WTC11 (cell line): ENCODE measurements around the gene NUP85. TPM values are rescaled to one million over a fixed set of nuclear protein-coding genes. Genes with fewer than 3 reads are reported as not detected.
A peak's percentile ranks its signal among the peaks of the same experiment; 100 is the strongest.

Experiments
- ATAC-seq: fragments of 200-7000 bp; cut with Tn5 transposase; 2 replicates; pipeline ENCODE4 v1.10.0; 2021; ENCODE audit warnings: mild to moderate bottlenecking, moderate library complexity
- CTCF ChIA-PET: fragments of 300-600 bp; sonication (Branson Sonifier 250); formaldehyde crosslinking; loops from one replicate; lab custom pipeline; 2021; ENCODE audit warnings: antibody characterized with exemption; lab: Charles Lee
- POLR2A ChIA-PET: fragments of 350-600 bp; sonication (Branson Sonifier 250); formaldehyde crosslinking; loops from one replicate; lab custom pipeline; 2021; ENCODE audit warnings: antibody characterized with exemption; lab: Charles Lee
- DNase-seq: peaks from one replicate; pipeline ENCODE4 v3.0.0; 2021; ENCODE audit warnings: low spot score
- H3K27ac Mint-ChIP-seq: 2 replicates; pipeline ENCODE4 v1.8.0; 2021; ENCODE audit warnings: mixed read lengths
- H3K27me3 Mint-ChIP-seq: 2 replicates; pipeline ENCODE4 v1.8.0; 2021; ENCODE audit warnings: low read depth, mild to moderate bottlenecking, moderate library complexity, mixed read lengths
- H3K36me3 Mint-ChIP-seq: 2 replicates; pipeline ENCODE4 v1.8.0; 2021; ENCODE audit warnings: mixed read lengths
- H3K4me1 Mint-ChIP-seq: 2 replicates; pipeline ENCODE4 v1.8.0; 2022; ENCODE audit warnings: mixed read lengths
- H3K4me3 Mint-ChIP-seq: 2 replicates; pipeline ENCODE4 v1.8.0; 2021; ENCODE audit warnings: mild to moderate bottlenecking, moderate library complexity, mixed read lengths
- H3K9me3 Mint-ChIP-seq: 2 replicates; pipeline ENCODE4 v1.8.0; 2021; ENCODE audit warnings: mixed read lengths
- CREM ChIP-seq: sonication (generic); formaldehyde crosslinking; IDR thresholded peaks from 2 replicates; pipeline ENCODE4 v1.8.1; 2022; ENCODE audit warnings: mild to moderate bottlenecking, missing genetic modification reagents, moderate library complexity
- ELF4 ChIP-seq: sonication (generic); formaldehyde crosslinking; IDR thresholded peaks from 2 replicates; pipeline ENCODE4 v1.8.1; 2022; ENCODE audit warnings: low read depth, mild to moderate bottlenecking, moderate library complexity, missing genetic modification reagents
- GABPB1 ChIP-seq: sonication (generic); formaldehyde crosslinking; IDR thresholded peaks from 2 replicates; pipeline ENCODE4 v1.8.1; 2023; ENCODE audit warnings: mild to moderate bottlenecking, missing genetic modification reagents
- MXD4 ChIP-seq: fragments of 250-450 bp; sonication (Bioruptor Pico); IDR thresholded peaks from 2 replicates; pipeline ENCODE4 v1.8.0; 2021; ENCODE audit warnings: mild to moderate bottlenecking, moderate library complexity, borderline replicate concordance
- NFE2L1 ChIP-seq: sonication (generic); formaldehyde crosslinking; IDR thresholded peaks from 2 replicates; pipeline ENCODE4 v1.8.1; 2023; ENCODE audit warnings: missing genetic modification reagents
- NR3C1 ChIP-seq: sonication (generic); formaldehyde crosslinking; conservative IDR thresholded peaks from 2 replicates; pipeline ENCODE4 v1.8.1; 2023; ENCODE audit warnings: low read depth, mild to moderate bottlenecking, missing genetic modification reagents
- ZNF121 ChIP-seq: sonication (generic); formaldehyde crosslinking; IDR thresholded peaks from 2 replicates; pipeline ENCODE4 v1.8.0; 2023; ENCODE audit warnings: missing genetic modification reagents
- total RNA-seq: library from RNA; stranded (reverse); gene quantifications from 3 replicates; pipeline ENCODE4 v1.2.3, GENCODE V29; 2021
- TF ChIP-seq, protein P1 (sequence below): sonication (generic); formaldehyde crosslinking; IDR thresholded peaks from 2 replicates; pipeline ENCODE4 v1.8.1; 2022; ENCODE audit warnings: low read depth, missing genetic modification reagents, borderline replicate concordance
- TF ChIP-seq, protein P2 (sequence below): sonication (generic); formaldehyde crosslinking; IDR thresholded peaks from 2 replicates; pipeline ENCODE4 v1.8.0; 2022; ENCODE audit warnings: mild to moderate bottlenecking, missing genetic modification reagents
- TF ChIP-seq, protein P3 (sequence below): fragments of 200-600 bp; IDR thresholded peaks from 2 replicates; pipeline ENCODE4 v1.8.0; 2022; ENCODE audit warnings: antibody characterized with exemption
- TF ChIP-seq, protein P4 (sequence below): fragments of 250-450 bp; sonication (Bioruptor Pico); IDR thresholded peaks from 2 replicates; pipeline ENCODE4 v1.8.0; 2021; ENCODE audit warnings: mild to moderate bottlenecking
- TF ChIP-seq, protein P5 (sequence below): sonication (generic); formaldehyde crosslinking; IDR thresholded peaks from 2 replicates; pipeline ENCODE4 v1.8.0; 2022; ENCODE audit warnings: mild to moderate bottlenecking, missing genetic modification reagents
- TF ChIP-seq, protein P6 (sequence below): sonication (generic); formaldehyde crosslinking; IDR thresholded peaks from 2 replicates; pipeline ENCODE4 v1.8.0; 2022; ENCODE audit warnings: missing genetic modification reagents

The NUP85 gene
- total RNA-seq, 1 experiment from 2014 or later, result 109 TPM

DNA sequence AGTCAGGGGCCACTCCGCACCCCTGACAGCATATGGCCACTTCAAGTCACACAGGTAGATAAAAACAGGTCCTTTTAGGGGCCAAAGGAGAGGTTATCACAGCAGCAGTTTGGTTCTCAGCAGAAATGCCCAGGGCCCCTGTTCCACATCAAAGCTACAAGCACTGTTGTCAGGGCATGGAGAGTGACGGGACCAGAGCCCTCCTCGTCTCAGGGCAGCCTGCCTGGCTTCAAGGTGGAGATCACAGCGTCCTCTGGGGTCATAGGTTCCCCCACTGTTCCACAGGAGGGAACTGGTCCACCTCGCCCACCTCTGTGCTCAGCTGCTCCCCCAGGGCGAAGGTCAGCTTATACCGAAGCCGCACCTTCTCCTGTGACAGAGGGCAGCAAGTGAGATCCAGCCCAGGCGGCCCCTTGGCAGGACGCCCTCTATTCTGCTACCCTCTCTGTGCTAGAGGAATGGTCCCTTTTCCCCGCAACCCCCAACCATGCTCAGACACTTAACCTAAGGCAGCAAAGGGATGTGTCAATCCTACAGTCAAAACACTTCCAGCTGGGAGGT, 32.6 kb downstream of the NUP85 start (continued):
- TF ChIP-seq, protein P1, sequence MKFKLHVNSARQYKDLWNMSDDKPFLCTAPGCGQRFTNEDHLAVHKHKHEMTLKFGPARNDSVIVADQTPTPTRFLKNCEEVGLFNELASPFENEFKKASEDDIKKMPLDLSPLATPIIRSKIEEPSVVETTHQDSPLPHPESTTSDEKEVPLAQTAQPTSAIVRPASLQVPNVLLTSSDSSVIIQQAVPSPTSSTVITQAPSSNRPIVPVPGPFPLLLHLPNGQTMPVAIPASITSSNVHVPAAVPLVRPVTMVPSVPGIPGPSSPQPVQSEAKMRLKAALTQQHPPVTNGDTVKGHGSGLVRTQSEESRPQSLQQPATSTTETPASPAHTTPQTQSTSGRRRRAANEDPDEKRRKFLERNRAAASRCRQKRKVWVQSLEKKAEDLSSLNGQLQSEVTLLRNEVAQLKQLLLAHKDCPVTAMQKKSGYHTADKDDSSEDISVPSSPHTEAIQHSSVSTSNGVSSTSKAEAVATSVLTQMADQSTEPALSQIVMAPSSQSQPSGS (CRISPR knock-in tag), result no peak
- TF ChIP-seq GABPB1 (CRISPR knock-in tag) (no peak), ZNF121 (CRISPR knock-in tag) (no peak), ELF4 (CRISPR knock-in tag) (no peak), CREM (no peak), NFE2L1 (CRISPR knock-in tag) (no peak)
- TF ChIP-seq, protein P2, sequence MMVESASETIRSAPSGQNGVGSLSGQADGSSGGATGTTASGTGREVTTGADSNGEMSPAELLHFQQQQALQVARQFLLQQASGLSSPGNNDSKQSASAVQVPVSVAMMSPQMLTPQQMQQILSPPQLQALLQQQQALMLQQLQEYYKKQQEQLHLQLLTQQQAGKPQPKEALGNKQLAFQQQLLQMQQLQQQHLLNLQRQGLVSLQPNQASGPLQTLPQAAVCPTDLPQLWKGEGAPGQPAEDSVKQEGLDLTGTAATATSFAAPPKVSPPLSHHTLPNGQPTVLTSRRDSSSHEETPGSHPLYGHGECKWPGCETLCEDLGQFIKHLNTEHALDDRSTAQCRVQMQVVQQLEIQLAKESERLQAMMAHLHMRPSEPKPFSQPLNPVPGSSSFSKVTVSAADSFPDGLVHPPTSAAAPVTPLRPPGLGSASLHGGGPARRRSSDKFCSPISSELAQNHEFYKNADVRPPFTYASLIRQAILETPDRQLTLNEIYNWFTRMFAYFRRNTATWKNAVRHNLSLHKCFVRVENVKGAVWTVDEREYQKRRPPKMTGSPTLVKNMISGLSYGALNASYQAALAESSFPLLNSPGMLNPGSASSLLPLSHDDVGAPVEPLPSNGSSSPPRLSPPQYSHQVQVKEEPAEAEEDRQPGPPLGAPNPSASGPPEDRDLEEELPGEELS (CRISPR knock-in tag), result no peak; the same call in 1 of the 2 replicates
- TF ChIP-seq, all 79 proteins: peak for 0

DNA sequence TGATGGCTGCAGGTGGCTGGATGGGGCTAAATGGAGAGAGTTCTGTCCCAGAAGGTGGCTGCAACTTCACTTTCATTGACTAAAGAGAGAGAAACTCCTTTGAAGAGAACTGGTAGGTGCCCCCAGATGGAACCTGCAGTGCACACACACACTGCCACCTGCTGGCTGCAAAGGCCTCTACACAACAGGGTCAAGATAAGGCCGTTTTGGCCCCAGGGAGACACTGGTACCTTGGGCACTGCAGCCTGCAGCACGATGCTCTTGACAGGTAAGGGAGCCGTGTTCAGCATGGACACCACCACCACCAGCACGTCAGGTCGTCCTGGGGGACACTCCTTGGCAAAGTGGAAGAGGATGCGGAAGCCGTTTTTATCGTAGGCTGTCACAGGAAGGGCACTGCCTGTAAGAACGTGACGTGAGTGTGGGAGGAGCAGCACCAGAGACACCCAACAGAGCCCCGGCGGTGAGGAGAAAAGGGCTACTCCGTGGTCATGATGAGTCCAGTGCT, 33.3 kb downstream of the NUP85 start:
- TF ChIP-seq, protein P3, sequence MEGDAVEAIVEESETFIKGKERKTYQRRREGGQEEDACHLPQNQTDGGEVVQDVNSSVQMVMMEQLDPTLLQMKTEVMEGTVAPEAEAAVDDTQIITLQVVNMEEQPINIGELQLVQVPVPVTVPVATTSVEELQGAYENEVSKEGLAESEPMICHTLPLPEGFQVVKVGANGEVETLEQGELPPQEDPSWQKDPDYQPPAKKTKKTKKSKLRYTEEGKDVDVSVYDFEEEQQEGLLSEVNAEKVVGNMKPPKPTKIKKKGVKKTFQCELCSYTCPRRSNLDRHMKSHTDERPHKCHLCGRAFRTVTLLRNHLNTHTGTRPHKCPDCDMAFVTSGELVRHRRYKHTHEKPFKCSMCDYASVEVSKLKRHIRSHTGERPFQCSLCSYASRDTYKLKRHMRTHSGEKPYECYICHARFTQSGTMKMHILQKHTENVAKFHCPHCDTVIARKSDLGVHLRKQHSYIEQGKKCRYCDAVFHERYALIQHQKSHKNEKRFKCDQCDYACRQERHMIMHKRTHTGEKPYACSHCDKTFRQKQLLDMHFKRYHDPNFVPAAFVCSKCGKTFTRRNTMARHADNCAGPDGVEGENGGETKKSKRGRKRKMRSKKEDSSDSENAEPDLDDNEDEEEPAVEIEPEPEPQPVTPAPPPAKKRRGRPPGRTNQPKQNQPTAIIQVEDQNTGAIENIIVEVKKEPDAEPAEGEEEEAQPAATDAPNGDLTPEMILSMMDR, result peak; percentile 66
- TF ChIP-seq NR3C1 (CRISPR knock-in tag) (no peak), MXD4 (CRISPR knock-in tag) (no peak)
- ATAC-seq, result peak; percentile 68
- peak overlapping the region; percentile 99 for H3K27ac Mint-ChIP-seq
- H3K9me3 Mint-ChIP-seq, result no peaks in the 10 kb centered on the region
- peaks cover 56% of the 10 kb centered on the region for H3K36me3 Mint-ChIP-seq
- peak; percentile 60 for DNase-seq
- H3K4me1 Mint-ChIP-seq, result peaks cover 6% of the 10 kb centered on the region
- H3K27me3 Mint-ChIP-seq, result no peaks in the 10 kb centered on the region
- H3K4me3 Mint-ChIP-seq, result no peak overlapping the region
- CTCF ChIA-PET, result interaction anchor here (0.5 to 3.8 kb wide), 11 partner anchors 9 to 226 kb away, joined by 3 to 155 read pairs (median 39); partner anchors contain the start of genes GGA3, MIF4GD, MRPL58 and MRPS7
- POLR2A ChIA-PET, result interaction anchor here (0.6 to 0.7 kb wide), 2 partner anchors 67 to 176 kb away, joined by 3 to 5 read pairs; no protein-coding TSS in a partner anchor

DNA sequence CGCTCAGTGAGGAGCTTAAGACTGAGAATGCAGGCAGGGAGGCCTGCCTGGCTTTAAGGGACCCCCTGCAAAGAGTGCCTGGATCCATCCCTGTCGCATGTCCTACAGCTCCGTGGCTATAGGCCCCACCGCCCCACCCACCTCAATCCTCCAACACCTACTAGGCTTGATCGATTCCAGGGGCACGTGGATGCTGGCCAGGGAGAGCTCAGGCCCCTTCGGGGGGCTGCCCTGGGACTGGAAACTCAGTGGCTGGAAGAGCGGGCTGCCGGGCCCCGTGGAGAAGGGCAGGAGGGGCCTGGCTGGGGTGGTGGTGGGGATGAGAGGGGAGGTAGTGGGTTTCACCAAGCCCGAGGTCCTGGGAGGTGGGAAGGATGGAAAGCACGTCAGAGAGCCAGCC, 33.7 kb downstream of the NUP85 start:
- Mint-ChIP-seq H3K27me3 (no peaks in the 10 kb centered on the region), H3K4me1 (peaks cover 6% of the 10 kb centered on the region), H3K4me3 (no peak overlapping the region), H3K27ac (peak overlapping the region; percentile 99; the same call in 1 of the 2 replicates)
- DNase-seq, result no peak
- TF ChIP-seq, protein P4, sequence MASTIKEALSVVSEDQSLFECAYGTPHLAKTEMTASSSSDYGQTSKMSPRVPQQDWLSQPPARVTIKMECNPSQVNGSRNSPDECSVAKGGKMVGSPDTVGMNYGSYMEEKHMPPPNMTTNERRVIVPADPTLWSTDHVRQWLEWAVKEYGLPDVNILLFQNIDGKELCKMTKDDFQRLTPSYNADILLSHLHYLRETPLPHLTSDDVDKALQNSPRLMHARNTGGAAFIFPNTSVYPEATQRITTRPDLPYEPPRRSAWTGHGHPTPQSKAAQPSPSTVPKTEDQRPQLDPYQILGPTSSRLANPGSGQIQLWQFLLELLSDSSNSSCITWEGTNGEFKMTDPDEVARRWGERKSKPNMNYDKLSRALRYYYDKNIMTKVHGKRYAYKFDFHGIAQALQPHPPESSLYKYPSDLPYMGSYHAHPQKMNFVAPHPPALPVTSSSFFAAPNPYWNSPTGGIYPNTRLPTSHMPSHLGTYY (CRISPR knock-in tag), result no peak
- TF ChIP-seq ZNF121 (CRISPR knock-in tag), result no peak
- TF ChIP-seq, protein P5, sequence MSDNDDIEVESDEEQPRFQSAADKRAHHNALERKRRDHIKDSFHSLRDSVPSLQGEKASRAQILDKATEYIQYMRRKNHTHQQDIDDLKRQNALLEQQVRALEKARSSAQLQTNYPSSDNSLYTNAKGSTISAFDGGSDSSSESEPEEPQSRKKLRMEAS (CRISPR knock-in tag), result 0 out of 2 replicates have a peak, but pooled peaks have one; percentile 3
- TF ChIP-seq, protein P6, sequence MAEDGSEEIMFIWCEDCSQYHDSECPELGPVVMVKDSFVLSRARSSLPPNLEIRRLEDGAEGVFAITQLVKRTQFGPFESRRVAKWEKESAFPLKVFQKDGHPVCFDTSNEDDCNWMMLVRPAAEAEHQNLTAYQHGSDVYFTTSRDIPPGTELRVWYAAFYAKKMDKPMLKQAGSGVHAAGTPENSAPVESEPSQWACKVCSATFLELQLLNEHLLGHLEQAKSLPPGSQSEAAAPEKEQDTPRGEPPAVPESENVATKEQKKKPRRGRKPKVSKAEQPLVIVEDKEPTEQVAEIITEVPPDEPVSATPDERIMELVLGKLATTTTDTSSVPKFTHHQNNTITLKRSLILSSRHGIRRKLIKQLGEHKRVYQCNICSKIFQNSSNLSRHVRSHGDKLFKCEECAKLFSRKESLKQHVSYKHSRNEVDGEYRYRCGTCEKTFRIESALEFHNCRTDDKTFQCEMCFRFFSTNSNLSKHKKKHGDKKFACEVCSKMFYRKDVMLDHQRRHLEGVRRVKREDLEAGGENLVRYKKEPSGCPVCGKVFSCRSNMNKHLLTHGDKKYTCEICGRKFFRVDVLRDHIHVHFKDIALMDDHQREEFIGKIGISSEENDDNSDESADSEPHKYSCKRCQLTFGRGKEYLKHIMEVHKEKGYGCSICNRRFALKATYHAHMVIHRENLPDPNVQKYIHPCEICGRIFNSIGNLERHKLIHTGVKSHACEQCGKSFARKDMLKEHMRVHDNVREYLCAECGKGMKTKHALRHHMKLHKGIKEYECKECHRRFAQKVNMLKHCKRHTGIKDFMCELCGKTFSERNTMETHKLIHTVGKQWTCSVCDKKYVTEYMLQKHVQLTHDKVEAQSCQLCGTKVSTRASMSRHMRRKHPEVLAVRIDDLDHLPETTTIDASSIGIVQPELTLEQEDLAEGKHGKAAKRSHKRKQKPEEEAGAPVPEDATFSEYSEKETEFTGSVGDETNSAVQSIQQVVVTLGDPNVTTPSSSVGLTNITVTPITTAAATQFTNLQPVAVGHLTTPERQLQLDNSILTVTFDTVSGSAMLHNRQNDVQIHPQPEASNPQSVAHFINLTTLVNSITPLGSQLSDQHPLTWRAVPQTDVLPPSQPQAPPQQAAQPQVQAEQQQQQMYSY (CRISPR knock-in tag), result no peak
- TF ChIP-seq, all 79 proteins: peak for 1
- Mint-ChIP-seq H3K36me3 (peaks cover 57% of the 10 kb centered on the region), H3K9me3 (no peaks in the 10 kb centered on the region)
- no peak for ATAC-seq
- CTCF ChIA-PET, result interaction anchor here (0.5 to 3.8 kb wide), 17 partner anchors 9 to 248 kb away, joined by 3 to 155 read pairs (median 11); partner anchors contain the start of genes GGA3, MIF4GD, MRPL58 and MRPS7
- POLR2A ChIA-PET, result interaction anchor here (0.7 to 1.1 kb wide), 2 partner anchors 31 to 176 kb away, joined by 3 read pairs; no protein-coding TSS in a partner anchor
